GM23248 (cell line): ENCODE data around the gene GPC3.

Experiments
- EZH2 ChIP-seq: fragments of 200-600 bp; sonication (generic); IDR thresholded peaks from 2 replicates; pipeline ENCODE4 v1.6.1; 2018; ENCODE audit warnings: antibody characterized with exemption, mild to moderate bottlenecking; ENCODE audit not compliant: insufficient read depth, poor library complexity, severe bottlenecking
- EZH2phosphoT487 ChIP-seq: fragments of 200-600 bp; sonication (generic); IDR thresholded peaks from 2 replicates; pipeline ENCODE4 v1.6.1; 2018; ENCODE audit warnings: antibody characterized with exemption, moderate library complexity, mild to moderate bottlenecking, low read depth; ENCODE audit not compliant: insufficient read depth

GRCh38 chrX:134026565-134027311 is 41.3 kb upstream of the GPC3 start:
- TF ChIP-seq EZH2phosphoT487, result no peak
- TF ChIP-seq EZH2, result no peak
